Non-pigmented ciliary epithelial cell (primary cell): ENCODE measurements around the gene MYH11.
"Not testable (repeated sequence)": the region's sequence is repeated elsewhere in the genome, so short reads cannot be mapped to it uniquely, and the experiment has no call there.

Experiments used
- DNase-seq: peaks from one replicate; pipeline ENCODE4 v3.0.0-alpha.2; 2010; ENCODE audit warnings: low read depth

The MYH11 gene

DNA sequence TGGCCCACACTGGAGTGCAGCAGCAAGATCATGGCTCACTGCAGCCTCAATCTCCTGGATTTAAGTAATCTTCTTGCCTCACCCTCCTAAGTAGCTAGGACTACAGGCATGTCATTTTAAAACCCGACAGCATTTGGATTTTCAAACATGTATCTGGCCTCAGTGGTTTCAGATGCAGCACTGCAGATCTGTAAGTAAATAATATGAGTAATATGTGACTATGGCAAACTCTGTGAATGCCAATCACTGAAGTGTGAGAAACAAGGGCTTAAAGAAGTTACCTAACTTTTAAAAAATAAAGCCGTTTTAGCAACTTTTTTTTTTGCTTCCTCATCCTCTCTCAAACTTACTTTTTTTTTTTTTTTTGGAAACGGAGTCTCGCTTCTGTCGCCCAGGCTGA, 19.7 kb upstream of the MYH11 start:
- DNase-seq, result no peak

DNA sequence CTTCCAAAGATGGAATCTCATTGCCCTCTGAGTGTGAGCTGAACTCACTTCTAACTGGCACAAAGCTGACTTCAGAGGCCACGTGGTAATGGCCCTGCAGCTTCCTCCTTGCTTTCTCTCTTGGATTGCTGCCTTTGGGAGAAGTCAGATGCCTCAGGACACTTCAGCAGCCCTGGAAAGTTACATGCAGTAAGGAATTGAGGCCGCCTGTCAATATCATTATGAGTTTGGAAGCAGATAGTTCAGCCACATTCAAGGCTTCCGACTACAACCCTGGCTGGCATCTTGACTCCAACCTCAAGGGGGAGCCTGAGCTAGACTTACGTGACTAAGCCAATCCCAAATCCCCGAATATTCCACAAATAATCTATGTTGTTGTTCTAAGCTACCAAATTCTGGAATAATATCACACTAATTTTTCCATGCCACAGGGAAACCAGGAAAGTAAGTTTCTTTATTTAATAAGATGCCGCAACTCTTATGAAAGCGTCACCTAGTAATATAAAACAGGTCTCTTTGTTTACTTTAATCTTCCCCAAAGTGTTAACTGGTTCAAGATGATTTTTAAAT, 18.0 kb upstream of the MYH11 start:
- no peak for DNase-seq

GRCh38 chr16:15873737-15874136, 16.9 kb upstream of the MYH11 start:
- DNase-seq, result no peak

- no peak for DNase-seq
Observed at GRCh38 chr16:15873301-15873700, 16.5 kb upstream of the MYH11 start.

DNA sequence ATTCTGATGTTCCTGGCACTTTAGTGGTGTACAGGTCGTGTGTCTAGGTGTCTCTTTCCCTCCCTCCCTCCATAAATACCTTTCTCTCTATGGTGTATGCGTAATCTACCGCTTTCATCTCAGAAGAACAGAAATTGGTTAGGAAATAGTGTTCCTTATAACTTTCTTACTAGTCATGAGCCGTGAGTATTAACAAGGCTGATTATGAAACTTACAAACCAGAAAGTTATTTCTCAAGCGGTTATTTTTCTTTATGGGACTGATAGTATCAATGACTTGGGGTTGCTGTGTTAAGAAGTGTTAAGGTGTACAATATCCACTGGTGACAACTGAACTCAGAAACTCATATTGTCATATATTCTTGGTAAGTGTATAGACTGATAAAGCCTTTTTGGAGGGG, 13.2 kb upstream of the MYH11 start:
- DNase-seq, result no peak

DNA sequence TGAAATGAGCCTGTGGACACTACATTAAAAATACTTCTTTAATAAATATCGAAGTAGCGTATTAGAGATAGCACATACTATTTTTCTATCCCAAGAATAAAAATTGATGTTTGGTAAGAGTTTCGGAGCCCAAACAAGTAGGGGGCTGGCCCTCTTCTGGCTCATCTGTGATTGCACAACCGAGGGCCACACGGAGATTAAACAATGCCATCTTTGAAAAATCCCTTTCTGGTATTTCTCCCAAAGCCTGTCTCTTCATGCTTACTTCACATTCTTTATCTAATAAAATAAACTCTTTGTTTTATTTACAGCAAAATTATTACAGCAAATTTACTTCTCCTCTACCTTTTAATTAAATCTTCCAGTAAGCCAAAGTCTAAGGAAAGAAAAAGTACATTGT, 9.6 kb upstream of the MYH11 start:
- no peak for DNase-seq

DNA sequence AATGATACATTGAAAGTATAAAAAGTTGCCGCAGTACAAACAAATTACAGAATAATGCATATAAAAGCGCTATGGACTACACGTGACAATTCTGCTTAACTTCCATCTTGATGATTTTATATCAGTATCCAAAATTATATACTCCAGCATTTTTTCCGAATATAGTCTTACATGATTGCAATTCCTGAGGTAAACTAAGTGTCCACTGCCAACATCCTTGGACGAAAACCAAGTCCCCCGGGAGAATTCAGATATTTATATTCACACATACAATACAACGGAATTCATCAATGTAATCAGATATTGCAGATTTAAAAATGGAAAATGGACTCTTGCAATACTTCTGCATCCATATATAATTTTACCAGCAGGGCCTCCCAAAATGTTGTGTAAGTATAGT, 8.9 kb upstream of the MYH11 start:
- DNase-seq, result no peak

DNA sequence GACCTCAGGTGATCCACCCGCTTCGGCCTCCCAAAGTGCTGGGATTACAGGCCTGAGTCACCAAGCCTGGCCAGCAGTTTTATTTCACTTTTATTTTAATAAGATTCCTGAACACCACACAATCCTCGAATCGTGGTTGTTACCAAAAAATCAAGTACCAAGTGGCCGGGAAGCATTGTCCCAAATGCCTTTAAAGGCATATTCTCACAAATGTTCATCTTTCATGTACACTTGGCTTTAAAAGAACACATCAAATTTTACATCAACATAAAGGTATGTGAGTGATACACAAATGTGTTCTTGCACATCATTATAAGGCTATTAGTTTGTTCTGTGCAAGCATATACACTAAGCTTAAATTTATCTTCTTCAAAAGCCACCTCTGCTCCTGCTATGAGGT, 8.1 kb upstream of the MYH11 start:
- no peak for DNase-seq

- no peak for DNase-seq
Observed at GRCh38 chr16:15861996-15862395, 5.2 kb upstream of the MYH11 start.

DNA sequence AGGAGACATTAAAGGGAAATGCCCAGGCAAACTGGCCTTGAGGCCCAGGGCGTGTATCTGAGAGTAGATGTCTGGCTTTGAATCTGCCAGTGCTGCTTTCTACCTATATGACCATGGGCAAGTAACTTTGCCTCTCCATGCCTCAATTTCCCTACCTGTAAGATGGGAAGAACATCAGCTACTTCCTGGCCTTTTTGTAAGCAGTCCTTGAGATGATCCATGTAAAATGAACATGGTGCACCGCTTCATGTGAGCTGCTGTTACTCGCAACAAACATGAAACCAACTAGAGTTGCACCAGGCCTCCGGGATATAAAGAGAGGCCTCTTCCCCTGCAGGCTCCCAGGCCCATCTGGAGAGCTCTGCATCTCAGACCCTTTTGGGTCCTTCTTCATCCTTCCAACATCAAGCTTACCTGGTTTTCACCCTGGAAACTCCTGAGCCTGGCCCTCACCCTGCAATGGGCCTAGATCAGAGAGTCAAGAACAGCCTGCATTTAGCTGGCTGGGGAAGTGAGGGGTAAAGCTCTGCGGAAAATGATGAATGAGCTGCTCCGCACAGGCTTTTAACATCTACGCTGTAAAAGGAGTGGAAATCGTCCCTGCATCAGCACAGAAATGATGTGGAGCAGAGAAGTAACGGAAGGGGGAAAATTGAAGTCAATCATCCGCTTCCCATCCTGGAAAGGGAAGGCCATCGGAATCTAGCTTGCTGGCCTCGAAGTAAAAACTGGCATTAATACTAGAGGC, 2.3 kb upstream of the MYH11 start:
- no peak for DNase-seq

DNA sequence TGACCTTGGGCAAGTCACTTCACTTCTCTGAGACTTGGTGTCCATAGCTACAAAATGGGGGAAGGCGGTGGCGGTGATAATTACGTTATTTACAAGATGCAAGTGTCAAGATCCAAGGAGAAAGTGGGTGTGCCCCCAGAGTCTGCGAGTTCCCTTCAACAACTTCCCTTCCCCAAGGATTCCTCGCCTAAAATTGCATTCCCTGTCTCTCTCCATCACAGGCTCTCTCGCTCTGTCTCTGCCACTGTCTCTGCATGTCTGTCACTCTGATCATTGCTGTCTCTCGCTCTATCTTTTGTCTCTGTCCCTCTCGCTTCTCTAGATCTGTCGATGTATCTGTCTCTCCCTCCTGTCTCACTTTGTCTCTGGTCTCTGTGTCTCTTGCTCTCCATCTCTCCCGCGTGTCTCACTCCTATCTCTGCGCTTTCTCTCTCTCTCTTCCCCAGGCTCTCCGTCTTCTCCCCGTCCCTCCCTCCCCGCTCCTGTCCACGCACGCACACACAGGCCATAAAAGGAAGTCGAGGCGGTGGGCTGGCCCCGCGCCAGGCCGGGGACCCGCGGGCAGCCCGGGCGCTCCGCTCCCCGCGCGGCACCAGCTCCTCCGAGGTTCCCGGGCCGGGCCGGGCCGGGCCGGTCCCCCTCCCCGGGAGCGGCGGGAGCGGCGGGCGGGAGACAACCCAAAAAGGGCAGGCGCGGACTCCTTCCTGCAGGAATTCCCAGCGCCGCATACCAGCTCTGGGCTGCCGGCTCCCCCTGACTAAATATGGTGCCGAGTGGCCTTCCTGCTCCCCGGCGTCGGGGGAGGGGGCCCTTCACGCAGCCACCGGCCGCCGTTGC, 1.1 kb upstream of the MYH11 start:
- DNase-seq, result no peak

- no peak for DNase-seq
Observed at GRCh38 chr16:15856182-15856581, 646 bp downstream of the MYH11 start.

DNA sequence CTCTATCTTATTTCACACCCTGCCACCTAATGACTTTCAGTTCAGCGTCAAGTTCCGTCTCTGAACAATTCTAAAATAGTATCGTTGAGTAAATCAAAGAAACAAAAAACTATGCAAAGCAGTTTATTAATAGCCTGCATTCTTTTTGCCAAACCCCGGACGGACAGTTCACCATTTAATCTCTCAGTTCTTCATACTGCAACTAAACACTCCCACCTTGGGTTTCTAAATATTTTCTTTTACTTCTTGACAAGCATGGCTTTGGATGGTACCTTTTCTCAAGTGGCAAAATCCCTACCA, 1.2 kb downstream of the MYH11 start:
- DNase-seq, result no peak

GRCh38 chr16:15854906-15855703, 1.7 kb downstream of the MYH11 start:
- DNase-seq, result no peak

GRCh38 chr16:15854061-15854460, 2.8 kb downstream of the MYH11 start:
- DNase-seq, result no peak

- DNase-seq, result no peak
Observed at GRCh38 chr16:15853021-15853420, 3.8 kb downstream of the MYH11 start.

GRCh38 chr16:15850555-15850954, 6.3 kb downstream of the MYH11 start:
- DNase-seq, result not testable (repeated sequence)

DNA sequence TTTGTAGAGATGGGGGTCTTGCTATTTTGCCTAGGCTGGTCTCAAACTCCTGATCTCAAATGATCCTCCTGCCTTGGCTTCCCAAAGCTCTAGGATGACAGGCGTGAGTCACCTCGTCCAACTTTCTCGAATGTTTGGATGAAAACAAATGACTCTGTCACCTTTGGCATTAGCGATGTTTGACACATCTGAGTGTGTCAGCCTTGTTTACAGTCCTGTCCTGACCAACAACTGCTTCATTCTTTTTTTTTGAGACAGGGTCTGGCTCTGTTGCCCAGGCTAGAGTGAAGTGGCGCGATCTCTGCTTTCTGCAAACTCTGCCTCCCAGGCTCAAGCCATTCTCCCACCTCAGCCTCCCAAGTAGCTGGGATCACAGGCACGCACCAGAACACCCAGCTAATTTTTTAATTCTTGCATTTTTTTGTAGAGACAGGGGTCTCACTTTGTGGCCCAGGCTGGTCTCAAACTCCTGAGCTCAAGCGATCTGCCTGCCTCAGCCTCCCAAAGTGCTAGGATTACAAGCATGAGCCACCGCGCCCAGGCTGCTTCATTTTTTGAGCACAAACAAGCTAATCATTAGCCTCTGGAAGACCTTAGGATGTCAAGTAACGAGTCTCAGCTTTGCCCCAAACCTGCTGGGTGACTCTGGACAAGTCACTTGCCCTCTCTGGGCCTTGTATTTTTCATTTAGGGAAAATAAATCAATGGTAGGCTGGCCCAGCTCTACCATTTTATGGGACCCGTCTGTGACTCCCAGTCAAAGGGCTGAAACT, 7.4 kb downstream of the MYH11 start:
- DNase-seq, result no peak

DNA sequence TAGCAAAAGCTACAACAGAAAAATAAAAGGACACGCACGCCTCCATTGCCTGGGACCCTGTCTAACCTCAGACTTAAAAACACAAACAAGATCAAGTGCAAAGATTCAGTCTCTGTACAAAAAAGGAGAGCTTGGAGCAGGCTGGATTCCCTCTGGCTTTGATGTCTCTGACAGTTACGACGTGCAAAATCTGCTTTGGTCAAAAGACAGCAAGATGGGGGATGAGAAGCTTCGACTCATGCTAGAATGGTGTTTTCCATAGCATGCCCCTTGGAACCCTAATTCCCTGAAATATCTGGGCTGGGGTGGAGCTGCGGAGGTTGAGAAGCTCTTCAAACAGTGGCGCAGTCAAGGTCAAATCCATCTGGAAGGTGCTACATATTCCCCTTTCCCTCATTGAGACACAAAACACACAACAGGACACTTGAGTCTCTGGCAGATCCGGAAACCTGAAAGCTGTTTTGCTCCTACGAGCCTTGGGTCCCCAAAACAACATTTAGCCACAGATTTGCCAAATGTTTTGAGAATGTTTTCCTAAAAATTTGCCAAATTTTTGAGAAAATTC, 9.1 kb downstream of the MYH11 start:
- no peak for DNase-seq

- DNase-seq, result no peak
Observed at GRCh38 chr16:15846510-15846909, 10.3 kb downstream of the MYH11 start.

- DNase-seq, result no peak
Observed at GRCh38 chr16:15843635-15844279, 13.1 kb downstream of the MYH11 start.
